Testis (tissue), 3 donors: ENCODE results near the gene IPO9. TPM values are rescaled to one million over a fixed set of nuclear protein-coding genes. Genes with fewer than 3 reads are reported as not detected.

Experiments
- DNase-seq: peaks from one replicate; pipeline ENCODE4 v3.0.0-alpha.2; 2019
- H3K27ac ChIP-seq, 2 donors: fragments of 200-600 bp; sonication (generic); one replicate each; pipeline ENCODE4 v1.5.1; 2019
- H3K27me3 ChIP-seq: fragments of 200-600 bp; sonication (generic); one replicate; pipeline ENCODE4 v1.5.1; 2019
- H3K36me3 ChIP-seq: fragments of 200-600 bp; sonication (generic); one replicate; pipeline ENCODE4 v1.5.1; 2017; ENCODE audit warnings: low read depth; ENCODE audit errors: missing control alignments
- H3K4me1 ChIP-seq: fragments of 200-600 bp; sonication (generic); one replicate; pipeline ENCODE4 v1.5.1; 2019
- H3K4me3 ChIP-seq, 2 donors: fragments of 200-600 bp; sonication (generic); one replicate each; pipeline ENCODE4 v1.5.1; 2017 to 2019
- H3K9me3 ChIP-seq: fragments of 200-600 bp; sonication (generic); one replicate; pipeline ENCODE4 v1.5.1; 2017
- CTCF ChIP-seq, 3 experiments: fragments of 450-650 bp in 2 of 3; fragments of 200-600 bp in 1 of 3; sonication (generic) in 1 of 3; IDR thresholded peaks; one replicate each; pipeline ENCODE4 v1.5.1; 2016 to 2019; ENCODE audit warnings: antibody characterized with exemption in 3 of 3, mild to moderate bottlenecking in 2 of 3, moderate library complexity in 1 of 3
- POLR2A ChIP-seq: fragments of 450-650 bp; IDR thresholded peaks from one replicate; pipeline ENCODE4 v1.6.1; 2017; ENCODE audit warnings: antibody characterized with exemption, mild to moderate bottlenecking, moderate library complexity
- WGBS, 2 donors: methylation state at CpG; one replicate each; pipeline ENCODE4 v1.1.5; 2018; 5-methylcytosine and 5-hydroxymethylcytosine counted together
- intact Hi-C: fragments of 100-400 bp; cut with DNase I; formaldehyde crosslinking; loops from one replicate; pipeline ENCODE4 v1.15.1; 2023; ENCODE audit warnings: low total_unique reads
- polyA plus RNA-seq: library from polyadenylated mRNA; stranded (reverse); fragments of 350-450 nt; fragmentation: Illumina TruSeq; extraction: RNeasy Lipid Tissue Mini Kit (QIAGEN cat#74804); gene quantifications from one replicate; pipeline ENCODE4 v1.2.3, GENCODE V29; 2014; ENCODE audit warnings: low read depth, low replicate concordance; ENCODE audit not compliant: insufficient read depth
- total RNA-seq, 2 donors: library from RNA; depleted of rRNA; stranded (reverse); fragments of >200 nt; gene quantifications; one replicate each; pipeline ENCODE4 v1.2.3, GENCODE V29; 2016

Gene IPO9
- total and polyA plus RNA-seq, 3 donors from 2014 or later: 29.4 to 33.0 (median 30.5) TPM

- Histone ChIP-seq H3K4me1 (peaks cover 50% of the 10 kb centered on the region), H3K27ac (peak overlapping the region; percentile 43 to 91), H3K27me3 (no peaks in the 10 kb centered on the region), H3K4me3 (no peak overlapping the region), H3K36me3 (no peaks in the 10 kb centered on the region), H3K9me3 (no peaks in the 10 kb centered on the region)
- whole genome bisulfite sequencing, 2 donors: 77 to 78% methylated on average over 3 of the region's 3 CpGs
- DNase-seq: no peak
- TF ChIP-seq POLR2A (no peak), CTCF (IDR thresholded peaks at IDR 0.05) (no peak)
- intact Hi-C loops: no loop called here
Observed at GRCh38 chr1:201902198-201902597, 73.2 kb downstream of the IPO9 start.

GRCh38 chr1:201903135-201903534 is 74.2 kb downstream of the IPO9 start:
- H3K36me3 ChIP-seq: no peaks in the 10 kb centered on the region
- peak overlapping the region; percentile 88 to 91 for H3K27ac ChIP-seq
- no peak overlapping the region for H3K4me3 ChIP-seq
- DNase-seq: peak; percentile 62
- H3K4me1 ChIP-seq: peaks cover 50% of the 10 kb centered on the region
- no peaks in the 10 kb centered on the region for H3K27me3 ChIP-seq
- no peaks in the 10 kb centered on the region for H3K9me3 ChIP-seq
- TF ChIP-seq CTCF (IDR thresholded peaks at IDR 0.05): no peak
- TF ChIP-seq POLR2A: no peak
- intact Hi-C loops: no loop called here
- 50 to 58% methylated on average over 5 of the region's 5 CpGs for WGBS, 2 donors

- DNase-seq: peak; percentile 74
- no peaks in the 10 kb centered on the region for H3K9me3 ChIP-seq
- H3K36me3 ChIP-seq: no peaks in the 10 kb centered on the region
- peak overlapping the region; percentile 88 to 91 for H3K27ac ChIP-seq
- 33 to 39% methylated on average over 6 of the region's 6 CpGs for WGBS, 2 donors
- H3K27me3 ChIP-seq: no peaks in the 10 kb centered on the region
- TF ChIP-seq CTCF (IDR thresholded peaks at IDR 0.05) (no peak), POLR2A (no peak)
- peaks cover 55% of the 10 kb centered on the region for H3K4me1 ChIP-seq
- H3K4me3 ChIP-seq: no peak overlapping the region
- intact Hi-C loops: no loop called here
Observed at GRCh38 chr1:201904579-201904978, 75.6 kb downstream of the IPO9 start.

GRCh38 chr1:201905234-201905890 is 76.4 kb downstream of the IPO9 start:
- no peak for TF ChIP-seq CTCF (IDR thresholded peaks at IDR 0.05)
- no peak for TF ChIP-seq POLR2A
- no peaks in the 10 kb centered on the region for H3K36me3 ChIP-seq
- no peaks in the 10 kb centered on the region for H3K27me3 ChIP-seq
- intact Hi-C loops: no loop called here
- WGBS, 2 donors: 52 to 55% methylated on average over 5 to 6 of the region's 6 CpGs
- DNase-seq: no peak
- H3K4me3 ChIP-seq: no peak overlapping the region
- H3K9me3 ChIP-seq: no peaks in the 10 kb centered on the region
- H3K4me1 ChIP-seq: peaks cover 55% of the 10 kb centered on the region
- H3K27ac ChIP-seq: peak overlapping the region; percentile 88 to 91

GRCh38 chr1:201906336-201906735 is 77.4 kb downstream of the IPO9 start:
- H3K4me3 ChIP-seq: no peak overlapping the region
- H3K4me1 ChIP-seq: peaks cover 55% of the 10 kb centered on the region
- 50 to 59% methylated on average over 3 of the region's 3 CpGs for WGBS, 2 donors
- H3K36me3 ChIP-seq: no peaks in the 10 kb centered on the region
- TF ChIP-seq CTCF (IDR thresholded peaks at IDR 0.05) (no peak), POLR2A (no peak)
- no peaks in the 10 kb centered on the region for H3K9me3 ChIP-seq
- H3K27ac ChIP-seq: peak overlapping the region; percentile 88 to 91
- H3K27me3 ChIP-seq: no peaks in the 10 kb centered on the region
- intact Hi-C loops: no loop called here
- DNase-seq: no peak
